ENCODE measurements around the gene ZCCHC9.

ZCCHC9 gene

DNA sequence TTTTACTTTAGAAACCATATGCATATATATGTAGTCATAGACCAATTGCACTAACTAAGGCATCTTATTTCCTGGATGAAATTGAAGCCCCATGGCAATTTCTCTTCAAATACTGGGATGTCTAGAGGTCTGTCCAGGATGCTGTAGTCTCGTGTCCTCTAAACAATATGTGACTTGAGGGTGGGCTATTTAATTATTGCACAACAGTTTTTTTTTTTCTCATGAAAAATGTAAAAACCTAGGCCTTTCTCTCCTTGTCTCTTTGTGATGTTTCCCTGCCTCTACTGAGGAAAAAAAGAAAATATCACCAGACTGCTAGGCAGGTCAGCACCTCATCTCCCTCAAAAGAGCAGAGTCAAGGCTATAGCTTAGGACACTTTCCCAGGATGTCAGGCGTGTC, 34.6 kb downstream of the ZCCHC9 start:
- TF ChIP-seq, protein P1, sequence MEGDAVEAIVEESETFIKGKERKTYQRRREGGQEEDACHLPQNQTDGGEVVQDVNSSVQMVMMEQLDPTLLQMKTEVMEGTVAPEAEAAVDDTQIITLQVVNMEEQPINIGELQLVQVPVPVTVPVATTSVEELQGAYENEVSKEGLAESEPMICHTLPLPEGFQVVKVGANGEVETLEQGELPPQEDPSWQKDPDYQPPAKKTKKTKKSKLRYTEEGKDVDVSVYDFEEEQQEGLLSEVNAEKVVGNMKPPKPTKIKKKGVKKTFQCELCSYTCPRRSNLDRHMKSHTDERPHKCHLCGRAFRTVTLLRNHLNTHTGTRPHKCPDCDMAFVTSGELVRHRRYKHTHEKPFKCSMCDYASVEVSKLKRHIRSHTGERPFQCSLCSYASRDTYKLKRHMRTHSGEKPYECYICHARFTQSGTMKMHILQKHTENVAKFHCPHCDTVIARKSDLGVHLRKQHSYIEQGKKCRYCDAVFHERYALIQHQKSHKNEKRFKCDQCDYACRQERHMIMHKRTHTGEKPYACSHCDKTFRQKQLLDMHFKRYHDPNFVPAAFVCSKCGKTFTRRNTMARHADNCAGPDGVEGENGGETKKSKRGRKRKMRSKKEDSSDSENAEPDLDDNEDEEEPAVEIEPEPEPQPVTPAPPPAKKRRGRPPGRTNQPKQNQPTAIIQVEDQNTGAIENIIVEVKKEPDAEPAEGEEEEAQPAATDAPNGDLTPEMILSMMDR (IDR thresholded peaks at IDR 0.05), result no peak

DNA sequence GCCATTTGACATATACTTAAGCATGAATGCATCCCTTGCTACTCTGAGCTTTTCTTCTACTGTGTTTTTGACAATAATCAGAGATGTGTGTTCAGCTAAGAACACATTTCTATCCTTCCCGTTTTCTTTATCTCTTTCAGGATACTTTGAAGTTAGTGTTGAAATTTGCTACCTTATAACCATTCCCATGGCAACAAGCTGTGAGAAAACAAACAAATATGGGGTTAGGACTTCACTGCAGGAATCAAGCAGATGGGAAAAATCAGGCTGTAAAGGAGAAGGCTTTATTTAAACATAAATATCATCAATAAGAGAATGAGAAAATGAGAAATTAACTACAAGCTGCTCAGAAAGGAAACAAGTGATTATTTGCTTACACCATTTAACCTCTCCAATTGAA, 35.2 kb downstream of the ZCCHC9 start:
- TF ChIP-seq, protein P1 (IDR thresholded peaks at IDR 0.05), result no peak

DNA sequence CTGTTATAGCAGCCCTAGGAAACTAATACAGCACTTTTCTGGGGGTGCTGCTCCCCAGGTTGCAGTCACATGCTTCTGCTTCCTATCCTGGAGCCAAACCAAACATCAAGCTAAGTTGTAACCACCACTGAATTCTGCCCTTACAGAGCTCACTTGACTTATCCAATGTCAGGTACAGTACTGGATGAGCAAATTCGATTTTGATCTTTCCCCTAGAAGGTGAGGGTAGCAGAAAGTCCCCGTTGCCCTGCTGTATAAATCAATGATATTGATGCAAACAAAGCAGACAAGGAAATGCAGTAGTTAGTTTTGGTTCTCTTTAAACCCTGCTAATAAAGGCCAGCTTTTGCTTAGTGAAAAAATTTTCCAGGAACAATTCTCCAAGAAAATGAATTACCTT, 36.4 kb downstream of the ZCCHC9 start:
- TF ChIP-seq, protein P1 (IDR thresholded peaks at IDR 0.05), result no peak

DNA sequence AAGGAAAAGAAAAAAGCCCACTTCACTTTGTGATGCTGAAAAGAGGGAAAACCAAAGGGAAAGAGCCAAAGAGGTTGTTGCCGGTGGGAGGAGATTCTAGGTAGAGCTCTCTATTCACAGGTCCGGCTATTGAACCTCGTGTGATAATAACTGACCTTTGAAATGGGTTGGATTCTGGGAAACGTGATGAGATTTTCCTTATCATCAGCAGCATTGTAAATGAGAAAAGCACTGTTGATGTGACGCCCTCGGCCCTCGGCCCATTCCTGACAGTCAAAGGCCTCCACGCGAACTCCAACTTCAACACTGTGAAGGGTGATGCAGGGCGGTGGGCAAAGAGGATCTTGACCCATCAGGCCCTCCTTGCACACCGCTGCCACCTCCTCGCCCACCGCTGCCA, 43.3 kb downstream of the ZCCHC9 start:
- TF ChIP-seq, protein P1 (IDR thresholded peaks at IDR 0.05), result no peak

DNA sequence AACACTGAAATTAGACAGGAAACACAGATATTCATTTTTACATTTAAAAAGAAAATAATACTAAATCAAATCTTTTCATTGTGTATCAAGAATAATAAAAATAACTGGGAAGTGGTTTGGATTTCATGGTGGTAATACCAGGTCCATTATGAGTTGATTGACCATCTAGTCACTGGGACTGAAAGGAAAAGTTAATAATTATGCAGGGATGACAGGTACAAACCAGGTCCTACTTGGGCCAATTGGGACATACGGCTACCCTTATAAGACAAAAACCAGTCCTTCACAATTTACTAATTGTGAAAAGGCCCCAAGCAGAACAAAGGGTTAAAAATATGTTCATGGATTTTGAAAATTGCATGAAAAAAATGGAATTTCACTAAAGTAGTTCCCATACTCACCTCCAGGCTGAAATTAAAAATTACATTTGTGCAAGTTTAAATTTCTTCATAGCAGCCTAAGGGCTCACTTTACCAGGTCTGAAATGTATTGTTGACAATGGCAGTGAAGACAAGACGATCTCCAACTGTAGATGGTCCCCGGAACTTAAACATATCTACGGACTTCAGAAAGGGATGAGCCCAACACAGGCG, 44.1 kb downstream of the ZCCHC9 start:
- TF ChIP-seq, protein P1 (IDR thresholded peaks at IDR 0.05), result no peak

DNA sequence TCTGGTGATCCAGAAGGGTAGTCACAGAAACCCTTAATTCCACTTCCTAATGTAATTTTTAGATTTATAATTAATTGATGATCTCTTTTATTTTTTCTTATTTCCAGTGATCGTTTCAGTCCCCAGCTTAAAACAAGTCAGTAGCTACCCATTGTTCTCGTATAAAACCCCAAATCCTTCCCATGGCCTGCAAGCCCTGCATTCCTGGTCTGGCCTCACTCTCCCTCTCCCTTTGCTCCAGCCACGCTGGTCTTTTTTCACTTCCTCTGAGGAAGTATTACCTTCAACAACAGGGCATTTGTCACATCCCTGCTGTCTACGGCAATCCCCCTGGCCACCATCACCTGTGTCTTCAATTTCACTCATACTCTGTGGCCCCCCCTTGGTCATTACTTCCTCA, 47.8 kb downstream of the ZCCHC9 start:
- TF ChIP-seq, protein P1 (IDR thresholded peaks at IDR 0.05), result no peak

DNA sequence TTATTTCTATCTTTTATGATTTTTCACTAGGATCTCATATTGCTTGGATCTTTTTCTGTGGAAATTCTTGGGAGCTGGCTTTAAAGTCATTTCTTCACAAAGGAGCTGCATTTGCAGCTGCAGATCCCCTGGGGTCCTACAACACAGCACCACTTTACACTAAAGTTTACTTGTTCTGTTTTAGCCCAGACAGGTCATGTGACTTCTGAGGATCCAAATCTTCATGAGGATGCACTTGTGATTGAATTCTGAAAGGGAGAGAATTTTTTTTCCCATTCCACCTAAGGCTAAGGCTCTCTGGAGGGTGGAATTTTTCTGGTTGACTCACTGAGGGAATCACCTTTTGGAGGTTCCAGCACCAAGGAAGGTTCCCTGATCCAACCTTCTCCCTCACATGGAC, 49.1 kb downstream of the ZCCHC9 start:
- TF ChIP-seq, protein P1 (IDR thresholded peaks at IDR 0.05), result no peak

DNA sequence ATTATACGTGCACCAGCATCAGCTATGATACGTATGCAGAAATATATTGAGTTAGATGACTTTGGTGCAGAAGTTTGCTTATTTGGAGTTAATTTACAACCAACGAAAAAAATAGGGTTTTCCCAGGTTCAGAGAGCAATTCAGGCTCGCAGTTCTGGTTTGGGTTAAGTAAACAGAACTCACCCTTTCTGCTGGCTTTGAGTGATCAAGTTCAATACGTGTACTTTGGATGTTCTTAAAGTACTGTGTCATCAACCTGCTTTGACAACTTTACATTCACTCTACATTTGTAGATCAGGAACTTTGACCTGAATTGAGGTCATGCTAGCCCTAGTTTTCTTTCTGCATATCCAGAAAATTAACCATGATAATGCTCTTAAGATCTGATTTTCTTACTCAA, 51.8 kb downstream of the ZCCHC9 start:
- TF ChIP-seq, protein P1 (IDR thresholded peaks at IDR 0.05), result no peak

Data from LNCAP (cell line).